ENCODE results near the gene CPXM2.

CPXM2 gene

GRCh38 chr10:123891144-123892071, at the start of gene CPXM2:
CPXM2 (minus strand) TSS chr10:123891807; CDS start chr10:123891659, 148 bp downstream.
- Histone ChIP-seq H3K4me3 (IDR thresholded peaks at IDR 0.05; ENCODE audit: insufficient read depth, low read depth, low read length) (no peak within 1 kb of the TSS), H3K9ac (no peak within 1 kb of the TSS)

GRCh38 chr10:123939591-123939990, 48.0 kb upstream of the CPXM2 start:
- Histone ChIP-seq H2AFZ (ENCODE audit: low read depth) (no peak overlapping the region), H3K27me3 (ENCODE audit: insufficient read depth, low read depth) (no peaks in the 10 kb centered on the region), H3K4me3 (IDR thresholded peaks at IDR 0.05; ENCODE audit: insufficient read depth, low read depth, low read length) (no peak overlapping the region), H3K4me1 (ENCODE audit: low read depth, poor library complexity, severe bottlenecking) (no peaks in the 10 kb centered on the region), H3K36me3 (ENCODE audit: insufficient read depth) (no peaks in the 10 kb centered on the region), H4K20me1 (ENCODE audit: insufficient read depth) (no peaks in the 10 kb centered on the region), H3K9ac (no peak overlapping the region), H3K4me2 (no peak overlapping the region), H3K79me2 (ENCODE audit: insufficient read depth, low read depth) (no peaks in the 10 kb centered on the region), H3K27ac (no peak overlapping the region)
- TF ChIP-seq CTCF (conservative IDR thresholded peaks at IDR 0.05; ENCODE audit: low read depth, low read length), result no peak

More at GRCh38 chr10:123891144-123892071, at the start of gene CPXM2:
- Histone ChIP-seq H3K27me3 (ENCODE audit: insufficient read depth, low read depth) (no peaks in the 10 kb centered on the region), H3K36me3 (ENCODE audit: insufficient read depth) (no peaks in the 10 kb centered on the region), H3K79me2 (ENCODE audit: insufficient read depth, low read depth) (no peaks in the 10 kb centered on the region), H2AFZ (ENCODE audit: low read depth) (no peak within 1 kb of the TSS), H3K27ac (no peak within 1 kb of the TSS), H3K4me2 (no peak within 1 kb of the TSS), H4K20me1 (ENCODE audit: insufficient read depth) (no peaks in the 10 kb centered on the region), H3K4me1 (ENCODE audit: low read depth, poor library complexity, severe bottlenecking) (no peaks in the 10 kb centered on the region)
- TF ChIP-seq CTCF (conservative IDR thresholded peaks at IDR 0.05; ENCODE audit: low read depth, low read length), result no peak

GRCh38 chr10:123938890-123939289, 47.3 kb upstream of the CPXM2 start:
- Histone ChIP-seq H2AFZ (ENCODE audit: low read depth) (no peak overlapping the region), H3K9ac (no peak overlapping the region), H3K79me2 (ENCODE audit: insufficient read depth, low read depth) (no peaks in the 10 kb centered on the region), H3K4me2 (no peak overlapping the region), H3K27me3 (ENCODE audit: insufficient read depth, low read depth) (no peaks in the 10 kb centered on the region), H3K27ac (no peak overlapping the region), H4K20me1 (ENCODE audit: insufficient read depth) (no peaks in the 10 kb centered on the region), H3K4me1 (ENCODE audit: low read depth, poor library complexity, severe bottlenecking) (no peaks in the 10 kb centered on the region), H3K4me3 (IDR thresholded peaks at IDR 0.05; ENCODE audit: insufficient read depth, low read depth, low read length) (no peak overlapping the region), H3K36me3 (ENCODE audit: insufficient read depth) (no peaks in the 10 kb centered on the region)
- TF ChIP-seq CTCF (conservative IDR thresholded peaks at IDR 0.05; ENCODE audit: low read depth, low read length), result no peak

DNA sequence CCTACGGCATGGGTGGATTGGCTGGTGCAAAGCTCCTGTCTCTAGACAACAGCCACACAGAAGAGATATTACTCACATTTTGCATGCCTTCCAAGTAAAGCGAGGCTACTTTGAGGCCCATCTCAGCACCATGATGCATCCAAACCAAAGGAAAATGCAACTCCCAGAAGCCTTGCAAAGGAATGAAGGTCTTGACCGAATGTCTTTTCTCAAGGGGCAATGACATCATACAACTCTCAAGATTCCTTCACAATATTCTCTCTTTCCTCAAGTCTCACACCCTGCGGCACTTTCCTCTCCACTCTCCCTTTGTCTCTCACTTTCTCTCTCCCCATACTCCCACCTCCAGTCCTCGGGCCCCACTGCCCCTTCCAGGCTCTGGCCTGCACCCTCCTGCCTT, 44.8 kb upstream of the CPXM2 start:
- Histone ChIP-seq H3K4me1 (ENCODE audit: low read depth, poor library complexity, severe bottlenecking) (no peaks in the 10 kb centered on the region), H2AFZ (ENCODE audit: low read depth) (no peak overlapping the region), H3K27ac (no peak overlapping the region), H3K36me3 (ENCODE audit: insufficient read depth) (no peaks in the 10 kb centered on the region), H3K4me3 (IDR thresholded peaks at IDR 0.05; ENCODE audit: insufficient read depth, low read depth, low read length) (no peak overlapping the region), H3K79me2 (ENCODE audit: insufficient read depth, low read depth) (no peaks in the 10 kb centered on the region), H3K9ac (no peak overlapping the region), H4K20me1 (ENCODE audit: insufficient read depth) (no peaks in the 10 kb centered on the region), H3K27me3 (ENCODE audit: insufficient read depth, low read depth) (no peaks in the 10 kb centered on the region), H3K4me2 (no peak overlapping the region)
- no peak for TF ChIP-seq CTCF (conservative IDR thresholded peaks at IDR 0.05; ENCODE audit: low read depth, low read length)

Data from KMS-11 (cell line).